ENCODE results near the gene TNNI2.

DNA sequence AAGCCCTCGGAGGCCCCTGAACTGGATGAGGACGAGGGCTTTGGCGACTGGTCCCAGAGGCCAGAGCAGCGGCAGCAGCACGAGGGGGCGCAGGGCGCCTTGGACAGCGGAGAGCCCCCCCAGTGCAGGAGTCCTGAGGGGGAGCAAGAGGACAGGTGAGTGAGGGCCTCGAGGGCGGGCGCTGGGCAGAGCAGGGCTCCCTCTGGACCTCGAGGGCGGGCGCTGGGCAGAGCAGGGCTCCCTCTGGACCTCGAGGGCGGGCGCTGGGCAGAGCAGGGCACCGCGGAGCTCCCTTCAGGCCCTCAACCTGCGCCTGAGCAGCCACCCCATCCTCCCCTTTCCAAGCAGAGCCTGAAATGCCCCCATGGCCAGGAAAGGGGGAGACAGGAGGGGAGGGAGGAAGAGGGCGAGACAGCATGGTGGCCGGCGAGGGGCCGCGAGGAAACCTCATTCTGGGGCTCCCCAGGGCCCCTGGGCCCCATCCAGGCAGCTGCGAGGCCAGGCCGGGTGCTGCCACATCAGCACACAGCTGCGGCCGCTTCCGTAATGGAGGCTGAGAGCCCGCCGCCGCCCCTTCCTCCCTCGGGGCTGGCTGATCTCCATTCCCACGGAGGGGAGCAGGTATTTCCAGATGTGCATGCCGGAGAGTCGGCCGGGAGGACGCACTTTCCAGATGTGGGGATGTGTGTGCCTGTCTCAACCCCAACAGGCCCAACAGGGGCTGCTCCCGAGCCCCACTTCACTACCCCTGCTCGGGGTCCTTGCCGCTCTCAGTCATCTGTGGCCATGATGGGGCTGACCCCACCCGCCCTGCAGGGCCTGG lies 42.9 kb downstream of the TNNI2 start:
- TF ChIP-seq CTCF (IDR thresholded peaks at IDR 0.05), result no peak
- TF ChIP-seq POLR2A (IDR thresholded peaks at IDR 0.05), result no peak
